ENCODE data around the gene TTYH3. TPM values are rescaled to one million over a fixed set of nuclear protein-coding genes. Genes with fewer than 3 reads are reported as not detected.

TTYH3 gene
- total RNA-seq, 1 experiment from 2014 or later = 114 TPM

GRCh38 chr7:2613931-2614600, 17.7 kb upstream of the TTYH3 start:
- intact Hi-C loops (cut with micrococcal nuclease; ENCODE audit: unreplicated experiment) = no loop called here
- no peaks in the 10 kb centered on the region for H4K20me1 ChIP-seq (ENCODE audit: insufficient read depth)
- no peak overlapping the region for H3K4me2 ChIP-seq
- BruUV-seq (replicated peaks) = no TSS peak
- no peak overlapping the region for H2AFZ ChIP-seq
- no peaks in the 10 kb centered on the region for H3K9me2 ChIP-seq (ENCODE audit: insufficient read depth)
- ChIA-PET CTCF (no interaction called here), POLR2A (ENCODE audit: unreplicated experiment) (interaction anchor here (0.6 kb wide), 1 partner anchor 11 kb away, joined by 3 read pairs; no protein-coding TSS in a partner anchor)
- no peak overlapping the region for H3K4me3 ChIP-seq
- H3K9me3 ChIP-seq (ENCODE audit: insufficient read depth, low read depth) = no peaks in the 10 kb centered on the region
- H3K36me3 ChIP-seq (ENCODE audit: low read depth) = no peaks in the 10 kb centered on the region
- peaks cover 6% of the 10 kb centered on the region; the same call in 1 of the 2 replicates for H3F3A ChIP-seq (ENCODE audit: insufficient read depth, low read depth)
- H3K27ac ChIP-seq = no peak overlapping the region
- H3K4me1 ChIP-seq (replicated peaks; ENCODE audit: insufficient read depth) = no peaks in the 10 kb centered on the region
- TF ChIP-seq CTCF (conservative IDR thresholded peaks at IDR 0.05) = no peak
- no peak for TF ChIP-seq EZH2 (IDR thresholded peaks at IDR 0.05; ENCODE audit: low read depth)
- no peaks in the 10 kb centered on the region for H3K27me3 ChIP-seq (ENCODE audit: insufficient read depth, low read depth)
- H3K79me2 ChIP-seq (ENCODE audit: low read depth) = no peaks in the 10 kb centered on the region
- DNase-seq = no peak

- TF ChIP-seq EZH2 (IDR thresholded peaks at IDR 0.05; ENCODE audit: low read depth) = no peak
- no peak for TF ChIP-seq CTCF (conservative IDR thresholded peaks at IDR 0.05)
- no TSS peak for BruUV-seq (replicated peaks)
- Histone ChIP-seq H3K27me3 (ENCODE audit: insufficient read depth, low read depth) (no peaks in the 10 kb centered on the region), H3K79me2 (ENCODE audit: low read depth) (no peaks in the 10 kb centered on the region), H2AFZ (no peak overlapping the region), H3K4me3 (no peak overlapping the region), H3K4me1 (replicated peaks; ENCODE audit: insufficient read depth) (no peaks in the 10 kb centered on the region), H3K9me3 (ENCODE audit: insufficient read depth, low read depth) (no peaks in the 10 kb centered on the region), H3K27ac (no peak overlapping the region), H3F3A (ENCODE audit: insufficient read depth, low read depth) (peaks cover 6% of the 10 kb centered on the region; the same call in 1 of the 2 replicates), H3K9me2 (ENCODE audit: insufficient read depth) (no peaks in the 10 kb centered on the region), H4K20me1 (ENCODE audit: insufficient read depth) (no peaks in the 10 kb centered on the region), H3K36me3 (ENCODE audit: low read depth) (no peaks in the 10 kb centered on the region), H3K4me2 (no peak overlapping the region)
- ChIA-PET CTCF (no interaction called here), POLR2A (ENCODE audit: unreplicated experiment) (interaction anchor here (0.6 kb wide), 2 partner anchors 10 to 18 kb away, joined by 3 to 7 read pairs; no protein-coding TSS in a partner anchor)
- no peak for DNase-seq
- intact Hi-C loops (cut with micrococcal nuclease; ENCODE audit: unreplicated experiment) = no loop called here
Measured at GRCh38 chr7:2614631-2615330, 17.0 kb upstream of the TTYH3 start.

GRCh38 chr7:2616387-2617324, 15.1 kb upstream of the TTYH3 start:
- Histone ChIP-seq H3K4me1 (replicated peaks; ENCODE audit: insufficient read depth) (no peaks in the 10 kb centered on the region), H3K4me2 (no peak overlapping the region), H3K9me2 (ENCODE audit: insufficient read depth) (no peaks in the 10 kb centered on the region), H3K36me3 (ENCODE audit: low read depth) (no peaks in the 10 kb centered on the region), H3K4me3 (no peak overlapping the region), H3F3A (ENCODE audit: insufficient read depth, low read depth) (peaks cover 11% of the 10 kb centered on the region; the same call in 1 of the 2 replicates), H3K79me2 (ENCODE audit: low read depth) (no peaks in the 10 kb centered on the region), H2AFZ (no peak overlapping the region), H3K27me3 (ENCODE audit: insufficient read depth, low read depth) (no peaks in the 10 kb centered on the region), H3K27ac (no peak overlapping the region), H4K20me1 (ENCODE audit: insufficient read depth) (no peaks in the 10 kb centered on the region), H3K9me3 (ENCODE audit: insufficient read depth, low read depth) (no peaks in the 10 kb centered on the region)
- ChIA-PET CTCF (no interaction called here), POLR2A (ENCODE audit: unreplicated experiment) (no interaction called here)
- TF ChIP-seq EZH2 (IDR thresholded peaks at IDR 0.05; ENCODE audit: low read depth) (no peak), CTCF (conservative IDR thresholded peaks at IDR 0.05) (no peak)
- BruUV-seq (replicated peaks) = no TSS peak
- intact Hi-C loops (cut with micrococcal nuclease; ENCODE audit: unreplicated experiment) = no loop called here
- DNase-seq = no peak
